ENCODE measurements around the gene SNHG17. TPM values are rescaled to one million over a fixed set of nuclear protein-coding genes. Genes with fewer than 3 reads are reported as not detected.

The SNHG17 gene
- total and polyA plus RNA-seq, 2 donors (not counting 1 experiment from before 2014, with no cell fraction given): 49.6 to 78.0 TPM

DNA sequence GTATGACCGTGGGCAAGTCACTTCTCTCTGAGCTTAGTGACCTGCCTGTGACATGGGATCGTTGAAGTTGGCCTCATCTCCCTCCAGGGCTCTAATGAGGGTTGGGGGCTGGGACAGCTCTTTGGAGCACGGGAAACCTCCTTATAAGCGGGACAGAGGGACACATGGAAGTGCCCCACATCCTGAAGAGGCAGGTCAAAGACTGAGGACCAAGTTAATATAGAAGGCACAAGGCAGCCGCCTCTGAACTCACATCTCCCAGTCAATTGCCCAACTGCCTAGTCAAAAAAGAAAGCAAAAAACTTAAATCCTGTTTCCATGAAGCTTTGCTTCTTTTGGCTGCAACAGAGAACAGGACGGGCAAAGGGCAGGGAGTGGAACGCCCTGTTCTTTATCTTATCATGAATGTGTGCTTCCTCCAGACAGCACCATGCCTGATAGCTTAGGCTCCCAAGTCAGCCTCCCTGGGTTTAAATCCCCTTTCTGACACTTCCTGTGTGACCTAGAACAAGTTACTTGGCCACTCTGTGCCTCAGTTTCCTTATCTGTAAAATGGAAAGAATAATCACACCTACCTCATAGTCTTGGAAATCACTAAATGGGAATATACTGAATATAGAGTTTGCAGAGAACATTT lies 61.8 kb downstream of the SNHG17 start:
- peaks cover 27% of the 10 kb centered on the region for H3K27me3 Mint-ChIP-seq
- H3K4me1 ChIP-seq (ENCODE audit: control insufficient read depth in 2 of 2, insufficient read depth in 2 of 2, low read length in 2 of 2): peaks cover 4% of the 10 kb centered on the region in 2 donors
- H3K27me3 ChIP-seq (replicated peaks in 1 of 4; ENCODE audit: control extremely low read depth in 1 of 4, control insufficient read depth in 3 of 4, insufficient read depth in 4 of 4, low read length in 3 of 4): peaks cover 0 to 3% (median 0%) of the 10 kb centered on the region in 4 experiments
- H3K36me3 ChIP-seq (replicated peaks in 1 of 2; ENCODE audit: control extremely low read depth in 1 of 2, control insufficient read depth in 1 of 2, extremely low read depth in 1 of 2, insufficient read depth in 2 of 2, low read length in 1 of 2): no peaks in the 10 kb centered on the region
- no peaks in the 10 kb centered on the region for H3K79me2 ChIP-seq (ENCODE audit: control insufficient read depth, insufficient read depth, low read length)
- H3K9ac ChIP-seq (ENCODE audit: low read length): no peak overlapping the region
- peaks cover 5% of the 10 kb centered on the region for H3K4me1 Mint-ChIP-seq
- H3K4me3 Mint-ChIP-seq: no peak overlapping the region
- TF ChIP-seq EZH2 (IDR thresholded peaks at IDR 0.05; ENCODE audit: borderline replicate concordance, insufficient read depth, low read depth, low read length, poor library complexity, severe bottlenecking) (no peak), CTCF (IDR thresholded peaks at IDR 0.05) (no peak)
- no peak overlapping the region for H2AFZ ChIP-seq (ENCODE audit: insufficient read depth, low read depth, low read length, poor library complexity, severe bottlenecking)
- no peak overlapping the region for H3K27ac ChIP-seq (ENCODE audit: low read length in 2 of 2)
- WGBS (ENCODE audit: insufficient coverage): 66% methylated on average over 6 of the region's 7 CpGs
- ChIA-PET CTCF (no interaction called here), POLR2A (no interaction called here)
- no peak overlapping the region for H3K27ac Mint-ChIP-seq
- H3K9me3 Mint-ChIP-seq (ENCODE audit: insufficient read depth): no peaks in the 10 kb centered on the region
- no peaks in the 10 kb centered on the region for H4K20me1 ChIP-seq (ENCODE audit: control insufficient read depth, insufficient read depth, low read length, poor library complexity, severe bottlenecking)
- H3K4me2 ChIP-seq (replicated peaks; ENCODE audit: low read depth, low read length, poor library complexity, severe bottlenecking): no peak overlapping the region
- DNase-seq (no peak), ATAC-seq (ENCODE audit: low read depth) (no peak)
- intact Hi-C loops (cut with micrococcal nuclease): no loop called here
- H3K4me3 ChIP-seq (ENCODE audit: control extremely low read depth in 1 of 5, extremely low read depth in 1 of 5, insufficient read depth in 1 of 5, low read depth in 2 of 5, low read length in 4 of 5): no peak overlapping the region
- no peaks in the 10 kb centered on the region for H3K9me3 ChIP-seq (ENCODE audit: control extremely low read depth in 1 of 3, control insufficient read depth in 2 of 3, insufficient read depth in 1 of 3, low read length in 2 of 3)

DNA sequence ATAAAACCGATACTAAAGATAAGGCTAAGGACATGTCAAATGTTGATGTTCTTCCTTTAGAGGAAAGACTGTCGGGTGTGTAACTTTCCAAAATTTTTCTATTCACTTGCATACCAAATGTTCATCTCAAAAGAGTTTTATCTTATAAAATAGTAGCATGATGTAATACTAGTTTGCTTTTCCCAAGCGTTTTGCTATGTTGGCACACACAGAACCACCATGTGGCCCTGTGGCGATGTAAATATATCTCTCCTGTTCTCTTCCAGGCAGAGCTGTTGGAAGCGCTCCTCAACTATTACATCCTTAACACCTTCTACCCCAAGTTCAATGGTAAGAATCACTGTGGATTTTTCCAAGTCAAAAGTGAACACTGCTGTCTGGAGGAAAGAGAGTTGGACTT lies 62.3 kb downstream of the SNHG17 start:
- CTCF ChIA-PET: no interaction called here
- intact Hi-C loops (cut with micrococcal nuclease): no loop called here
- H3K9me3 ChIP-seq (ENCODE audit: control extremely low read depth in 1 of 3, control insufficient read depth in 2 of 3, insufficient read depth in 1 of 3, low read length in 2 of 3): no peaks in the 10 kb centered on the region
- no CpG with 5 or more reads among the region's 5 CpGs for WGBS (ENCODE audit: insufficient coverage)
- Mint-ChIP-seq H3K4me3 (no peak overlapping the region), H3K9me3 (ENCODE audit: insufficient read depth) (no peaks in the 10 kb centered on the region), H3K27ac (no peak overlapping the region), H3K27me3 (peaks cover 27% of the 10 kb centered on the region), H3K4me1 (peaks cover 5% of the 10 kb centered on the region)
- H4K20me1 ChIP-seq (ENCODE audit: control insufficient read depth, insufficient read depth, low read length, poor library complexity, severe bottlenecking): no peaks in the 10 kb centered on the region
- no peak overlapping the region for H3K4me2 ChIP-seq (replicated peaks; ENCODE audit: low read depth, low read length, poor library complexity, severe bottlenecking)
- H3K27me3 ChIP-seq (replicated peaks in 1 of 4; ENCODE audit: control extremely low read depth in 1 of 4, control insufficient read depth in 3 of 4, insufficient read depth in 4 of 4, low read length in 3 of 4): peaks cover 0 to 3% (median 0%) of the 10 kb centered on the region in 4 experiments
- H3K36me3 ChIP-seq (replicated peaks in 1 of 2; ENCODE audit: control extremely low read depth in 1 of 2, control insufficient read depth in 1 of 2, extremely low read depth in 1 of 2, insufficient read depth in 2 of 2, low read length in 1 of 2): no peaks in the 10 kb centered on the region
- no peak overlapping the region for H3K4me3 ChIP-seq (ENCODE audit: control extremely low read depth in 1 of 5, extremely low read depth in 1 of 5, insufficient read depth in 1 of 5, low read depth in 2 of 5, low read length in 4 of 5)
- no peak for ATAC-seq (ENCODE audit: low read depth)
- H3K79me2 ChIP-seq (ENCODE audit: control insufficient read depth, insufficient read depth, low read length): no peaks in the 10 kb centered on the region
- no peak for TF ChIP-seq EZH2 (IDR thresholded peaks at IDR 0.05; ENCODE audit: borderline replicate concordance, insufficient read depth, low read depth, low read length, poor library complexity, severe bottlenecking)
- TF ChIP-seq CTCF (IDR thresholded peaks at IDR 0.05): no peak
- no peak for DNase-seq
- POLR2A ChIA-PET: no interaction called here
- no peak overlapping the region for H3K27ac ChIP-seq (ENCODE audit: low read length in 2 of 2)
- H3K4me1 ChIP-seq (ENCODE audit: control insufficient read depth in 2 of 2, insufficient read depth in 2 of 2, low read length in 2 of 2): peaks cover 4% of the 10 kb centered on the region in 2 donors
- no peak overlapping the region for H2AFZ ChIP-seq (ENCODE audit: insufficient read depth, low read depth, low read length, poor library complexity, severe bottlenecking)
- no peak overlapping the region for H3K9ac ChIP-seq (ENCODE audit: low read length)

Data from B cell (primary cell).